ENCODE results near the gene COX11. TPM values are rescaled to one million over a fixed set of nuclear protein-coding genes. Genes with fewer than 3 reads are reported as not detected.

COX11 gene
- total RNA-seq, 1 donor from 2014 or later = 68.7 TPM

DNA sequence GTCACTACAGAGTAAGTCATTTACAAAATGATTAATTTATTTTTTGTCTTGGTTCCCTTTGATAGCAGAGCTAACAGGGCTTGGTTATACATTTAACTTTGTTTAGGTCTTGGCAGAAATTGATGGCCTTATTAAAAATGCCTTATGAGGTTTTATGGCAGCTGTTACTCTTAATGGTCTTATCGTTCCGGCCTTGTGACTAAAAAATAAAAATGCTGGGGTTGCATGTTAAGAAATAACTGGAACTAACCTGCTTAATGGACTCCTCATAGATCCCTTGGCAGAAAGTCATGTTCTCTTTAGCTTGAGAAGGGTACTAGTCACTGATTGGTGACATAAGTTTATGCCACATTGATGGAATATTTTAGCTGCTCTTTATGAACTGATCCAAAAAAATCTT, 18.3 kb downstream of the COX11 start:
- Mint-ChIP-seq H3K4me3 (no peak overlapping the region), H3K36me3 (peaks cover 28% of the 10 kb centered on the region), H3K27me3 (ENCODE audit: insufficient read depth, low read depth) (peaks cover 2% of the 10 kb centered on the region), H3K9me3 (no peaks in the 10 kb centered on the region), H3K27ac (no peak overlapping the region), H3K4me1 (no peaks in the 10 kb centered on the region)
- no peaks in the 10 kb centered on the region for H3K27me3 ChIP-seq
- H3F3A ChIP-seq (ENCODE audit: low read depth) = no peaks in the 10 kb centered on the region
- H4K20me1 ChIP-seq (ENCODE audit: low read depth) = no peaks in the 10 kb centered on the region
- no peaks in the 10 kb centered on the region for H3K9me3 ChIP-seq (ENCODE audit: low read depth)
- H3K4me1 ChIP-seq = no peaks in the 10 kb centered on the region
- H3K36me3 ChIP-seq = peaks cover 10% of the 10 kb centered on the region
- H3K9ac ChIP-seq = no peak overlapping the region
- H3K79me2 ChIP-seq (ENCODE audit: low read depth) = no peaks in the 10 kb centered on the region
- TF ChIP-seq EZH2 (IDR thresholded peaks at IDR 0.05) = no peak
- no peak overlapping the region for H3K4me2 ChIP-seq
- no peak overlapping the region for H3K27ac ChIP-seq
- no peak for DNase-seq (ENCODE audit: low spot score)
- H3K4me3 ChIP-seq = no peak overlapping the region
- no peak overlapping the region for H2AFZ ChIP-seq (replicated peaks)

DNA sequence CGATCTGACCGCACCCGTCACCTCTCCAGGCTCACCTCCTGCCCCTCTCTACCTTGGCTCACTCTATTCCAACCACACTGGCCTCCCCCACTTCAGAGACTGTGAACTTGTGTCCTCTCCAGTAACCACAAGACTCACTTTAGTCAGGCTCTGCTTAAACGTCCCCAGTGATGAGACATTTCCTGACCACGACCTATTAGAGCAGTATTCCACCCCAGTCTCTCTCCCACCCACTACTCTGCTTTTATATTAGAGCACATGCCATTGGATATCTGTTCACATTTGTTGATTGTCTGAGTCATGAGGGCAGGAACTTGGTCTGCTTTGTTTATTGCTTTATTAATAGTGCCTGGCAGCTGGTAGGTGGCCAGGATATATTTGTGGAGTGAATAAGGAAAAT, 20.1 kb downstream of the COX11 start:
- H3K27ac Mint-ChIP-seq = no peak overlapping the region

DNA sequence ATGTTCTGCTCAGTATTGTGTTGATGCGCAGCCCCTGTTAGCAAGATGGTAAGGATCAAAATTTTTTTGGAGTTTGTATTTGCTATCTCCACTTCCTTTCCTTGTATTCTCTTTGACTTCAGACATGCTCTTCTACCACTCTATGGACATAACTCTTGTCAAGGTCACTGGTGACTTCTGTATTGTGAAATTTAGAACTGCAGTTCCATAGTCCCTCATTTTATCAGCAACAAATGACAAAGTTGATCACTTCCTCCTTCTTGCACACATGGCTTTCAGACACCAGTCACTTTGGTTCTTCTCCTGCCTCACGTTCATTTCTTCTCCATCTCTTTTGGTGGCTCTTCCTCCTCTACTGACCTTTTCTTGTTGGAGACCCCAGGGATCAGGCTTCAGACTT, 21.1 kb downstream of the COX11 start:
- no peaks in the 10 kb centered on the region for H4K20me1 ChIP-seq (ENCODE audit: low read depth)
- peaks cover 20% of the 10 kb centered on the region for H3K36me3 Mint-ChIP-seq
- no peak overlapping the region for H3K9ac ChIP-seq
- no peaks in the 10 kb centered on the region for H3K4me1 Mint-ChIP-seq
- no peak overlapping the region for H3K27ac ChIP-seq
- no peaks in the 10 kb centered on the region for H3K27me3 ChIP-seq
- no peak for DNase-seq (ENCODE audit: low spot score)
- H3K9me3 Mint-ChIP-seq = no peaks in the 10 kb centered on the region
- H3K4me3 ChIP-seq = no peak overlapping the region
- H3K9me3 ChIP-seq (ENCODE audit: low read depth) = no peaks in the 10 kb centered on the region
- no peak overlapping the region for H3K27ac Mint-ChIP-seq
- H3K4me2 ChIP-seq = no peak overlapping the region
- H3K4me3 Mint-ChIP-seq = no peak overlapping the region
- no peak for TF ChIP-seq CTCF (IDR thresholded peaks at IDR 0.05)
- no peak for TF ChIP-seq EZH2 (IDR thresholded peaks at IDR 0.05)
- no peak for TF ChIP-seq EZH2phosphoT487 (IDR thresholded peaks at IDR 0.05)
- H2AFZ ChIP-seq (replicated peaks) = no peak overlapping the region
- H3K27me3 Mint-ChIP-seq (ENCODE audit: insufficient read depth, low read depth) = peaks cover 2% of the 10 kb centered on the region
- H3K4me1 ChIP-seq = no peaks in the 10 kb centered on the region
- no peaks in the 10 kb centered on the region for H3K79me2 ChIP-seq (ENCODE audit: low read depth)
- no peaks in the 10 kb centered on the region for H3F3A ChIP-seq (ENCODE audit: low read depth)
- peaks cover 10% of the 10 kb centered on the region for H3K36me3 ChIP-seq

More for the DNA sequence above, 20.1 kb downstream of the COX11 start:
- Histone ChIP-seq H4K20me1 (ENCODE audit: low read depth) (no peaks in the 10 kb centered on the region), H3K27me3 (no peaks in the 10 kb centered on the region), H3F3A (ENCODE audit: low read depth) (no peaks in the 10 kb centered on the region), H3K9ac (no peak overlapping the region), H3K36me3 (peaks cover 10% of the 10 kb centered on the region), H3K79me2 (ENCODE audit: low read depth) (no peaks in the 10 kb centered on the region), H3K27ac (no peak overlapping the region), H2AFZ (replicated peaks) (no peak overlapping the region), H3K4me1 (no peaks in the 10 kb centered on the region), H3K4me3 (no peak overlapping the region), H3K9me3 (ENCODE audit: low read depth) (no peaks in the 10 kb centered on the region), H3K4me2 (no peak overlapping the region)
- no peaks in the 10 kb centered on the region for H3K9me3 Mint-ChIP-seq
- no peak for DNase-seq (ENCODE audit: low spot score)
- H3K36me3 Mint-ChIP-seq = peaks cover 18% of the 10 kb centered on the region
- no peak overlapping the region for H3K4me3 Mint-ChIP-seq
- TF ChIP-seq EZH2phosphoT487 (IDR thresholded peaks at IDR 0.05) (no peak), CTCF (IDR thresholded peaks at IDR 0.05) (no peak), EZH2 (IDR thresholded peaks at IDR 0.05) (no peak)
- peaks cover 2% of the 10 kb centered on the region for H3K27me3 Mint-ChIP-seq (ENCODE audit: insufficient read depth, low read depth)
- H3K4me1 Mint-ChIP-seq = no peaks in the 10 kb centered on the region

GRCh38 chr17:54945671-54946070, 22.8 kb downstream of the COX11 start:
- no peak for DNase-seq (ENCODE audit: low spot score)
- Histone ChIP-seq H4K20me1 (ENCODE audit: low read depth) (no peaks in the 10 kb centered on the region), H3K4me1 (no peaks in the 10 kb centered on the region), H3K9me3 (ENCODE audit: low read depth) (no peaks in the 10 kb centered on the region), H3K27ac (no peak overlapping the region), H3K36me3 (peaks cover 10% of the 10 kb centered on the region), H3F3A (ENCODE audit: low read depth) (no peaks in the 10 kb centered on the region), H3K27me3 (no peaks in the 10 kb centered on the region), H3K4me2 (no peak overlapping the region), H3K79me2 (ENCODE audit: low read depth) (no peaks in the 10 kb centered on the region), H3K9ac (no peak overlapping the region), H2AFZ (replicated peaks) (no peak overlapping the region), H3K4me3 (no peak overlapping the region)
- H3K27ac Mint-ChIP-seq = no peak overlapping the region
- no peaks in the 10 kb centered on the region for H3K4me1 Mint-ChIP-seq
- TF ChIP-seq CTCF (IDR thresholded peaks at IDR 0.05) = no peak
- no peak for TF ChIP-seq EZH2phosphoT487 (IDR thresholded peaks at IDR 0.05)
- no peak for TF ChIP-seq EZH2 (IDR thresholded peaks at IDR 0.05)
- H3K9me3 Mint-ChIP-seq = no peaks in the 10 kb centered on the region
- H3K27me3 Mint-ChIP-seq (ENCODE audit: insufficient read depth, low read depth) = peaks cover under 1% of the 10 kb centered on the region
- peaks cover 14% of the 10 kb centered on the region for H3K36me3 Mint-ChIP-seq
- no peak overlapping the region for H3K4me3 Mint-ChIP-seq

Measured in neural progenitor cell (in vitro differentiated cells).